Ammon's horn (tissue), 1 donor: Measurements from ENCODE around the gene PIRT.
"Not testable (repeated sequence)": the region's sequence is repeated elsewhere in the genome, so short reads cannot be mapped to it uniquely, and the experiment has no call there.

ENCODE experiments used
- DNase-seq: peaks from one replicate; pipeline ENCODE4 v3.0.0-alpha.2; 2016; ENCODE audit warnings: low spot score

PIRT gene

GRCh38 chr17:10837921-10838320, at the start of gene PIRT:
PIRT (minus strand) TSS chr17:10838087; CDS start chr17:10825645, 12,442 bp downstream.
- peak; percentile 18 for DNase-seq

GRCh38 chr17:10881959-10882358, 44.1 kb upstream of the PIRT start:
- no peak for DNase-seq

DNA sequence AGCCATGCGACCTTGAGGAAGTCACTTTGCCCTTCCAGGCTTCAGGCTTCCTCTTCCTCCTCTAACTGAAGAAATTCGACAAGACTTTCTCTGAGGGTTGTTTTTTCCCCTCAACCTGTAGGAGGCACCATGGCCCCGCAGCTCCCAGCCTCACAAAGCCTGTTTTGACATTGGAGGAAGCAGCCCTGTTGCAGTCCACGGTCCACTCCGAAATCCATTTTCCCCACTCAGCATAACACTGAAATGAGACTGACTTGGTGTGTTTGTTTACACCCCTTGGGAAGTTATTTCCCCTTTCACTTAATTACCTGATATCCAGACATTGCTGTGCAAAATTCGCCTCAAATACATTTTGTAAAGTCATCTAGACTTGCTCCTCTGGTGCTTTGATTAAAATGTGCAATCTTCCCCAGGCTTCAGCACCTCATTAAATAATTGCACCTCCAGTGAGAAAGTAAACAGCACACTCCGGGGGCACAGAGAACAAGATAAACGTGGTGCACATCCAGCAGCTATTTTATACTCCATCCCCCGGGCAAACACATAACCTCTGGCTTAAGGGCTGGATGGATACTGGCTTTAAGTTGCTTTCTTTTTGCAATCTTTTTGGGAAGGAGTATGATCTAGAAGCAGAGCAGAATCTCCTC, 41.4 kb upstream of the PIRT start:
- peak; percentile 75 for DNase-seq

DNA sequence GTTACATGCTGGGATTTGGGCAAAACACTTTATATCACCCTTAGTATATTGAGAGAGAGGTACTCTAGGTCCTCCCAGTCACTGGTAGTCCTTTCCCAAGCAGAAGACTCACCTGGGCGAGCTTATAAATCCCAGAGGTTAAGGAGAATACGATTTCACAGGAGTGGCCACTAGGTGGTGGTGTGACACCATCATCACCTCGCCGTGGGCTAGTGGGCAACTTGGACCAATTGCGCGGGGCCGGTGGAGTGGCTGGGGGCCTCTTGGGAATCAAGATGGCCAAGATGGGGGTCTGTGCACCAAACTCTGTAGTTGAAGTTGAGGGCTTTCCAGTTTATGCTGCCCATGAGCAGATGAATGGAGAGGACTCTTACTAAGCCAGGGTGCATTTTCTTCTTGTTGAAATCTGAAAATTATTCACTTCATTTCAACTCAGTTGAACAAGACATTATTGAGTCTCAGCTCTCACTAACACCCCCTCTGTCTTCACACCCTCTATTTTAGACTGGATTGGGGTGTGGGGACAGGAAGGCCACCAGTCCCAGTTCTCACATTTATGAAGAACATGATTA, 38.2 kb upstream of the PIRT start:
- DNase-seq, result peak; percentile 63

GRCh38 chr17:10875430-10875851, 37.6 kb upstream of the PIRT start:
- peak; percentile 35 for DNase-seq

DNA sequence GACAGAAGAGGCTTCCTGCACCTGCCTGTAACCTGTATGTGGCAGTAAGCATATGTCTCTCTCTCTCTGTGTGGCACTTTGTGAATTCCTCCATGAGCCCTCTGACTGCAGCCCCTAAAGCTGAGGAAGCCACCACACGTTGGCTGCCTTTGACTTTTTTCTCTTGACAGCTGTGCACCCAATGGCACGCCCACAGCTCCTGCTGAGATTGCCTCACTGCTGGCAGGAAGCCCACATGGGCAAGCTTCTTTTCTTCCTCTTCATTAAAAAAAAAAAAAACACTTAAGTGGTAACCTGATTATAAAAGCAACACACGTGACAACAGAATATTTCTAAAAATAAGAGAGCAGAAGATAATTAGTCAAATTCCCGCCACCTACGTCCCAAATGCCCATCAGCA, 34.0 kb upstream of the PIRT start:
- DNase-seq, result no peak

DNA sequence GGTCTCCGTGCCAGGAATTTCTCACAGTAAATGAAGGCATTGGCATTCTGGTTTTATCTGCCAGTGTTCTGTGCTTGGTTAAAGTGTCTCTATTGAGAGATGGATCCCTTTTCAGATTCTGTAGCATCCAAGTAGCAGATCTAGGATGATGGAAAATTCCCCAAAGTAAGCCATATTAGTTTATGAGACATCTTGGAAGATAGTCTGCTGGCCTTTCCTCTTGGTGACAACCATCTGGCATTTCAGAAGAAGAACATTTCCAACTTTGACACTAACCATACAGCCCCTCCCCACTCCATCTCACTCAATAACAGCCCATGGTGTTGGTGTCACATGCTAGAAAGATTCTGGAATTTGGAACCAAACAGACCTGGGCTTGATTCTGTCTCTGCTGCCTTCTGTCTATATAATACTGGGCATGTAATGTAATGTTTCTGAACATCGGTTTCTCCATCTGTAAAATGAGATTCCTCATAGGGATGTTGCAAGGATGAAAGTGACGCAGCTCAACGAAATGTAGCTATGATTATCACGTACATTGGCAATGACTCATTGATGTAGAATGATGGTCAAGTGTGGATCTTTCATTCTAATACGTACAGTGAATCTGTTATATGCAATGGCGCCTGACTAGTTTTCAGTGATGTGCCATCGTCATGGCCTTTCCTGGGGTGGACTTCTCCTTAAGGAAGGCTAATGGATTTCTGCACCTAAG, 32.6 kb upstream of the PIRT start:
- no peak for DNase-seq

DNA sequence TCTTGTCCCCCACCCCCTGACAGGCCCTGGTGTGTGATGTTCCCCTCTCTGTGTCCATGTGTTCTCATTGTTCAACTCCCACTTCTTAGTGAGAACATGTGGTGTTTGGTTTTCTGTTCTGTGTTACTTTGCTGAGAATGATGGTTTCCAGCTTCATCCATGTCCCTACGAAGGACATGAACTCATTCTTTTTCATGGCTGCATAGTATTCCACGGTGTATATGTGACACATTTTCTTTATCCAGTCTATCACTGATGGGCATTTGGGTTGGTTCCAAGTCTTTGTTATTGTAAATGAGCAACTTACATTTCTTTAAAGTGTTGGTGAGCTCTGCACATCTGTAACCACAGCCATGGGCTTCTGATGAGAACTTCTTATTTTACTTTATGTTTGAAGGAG, 30.9 kb upstream of the PIRT start:
- DNase-seq, result not testable (repeated sequence)

- no peak for DNase-seq
These were observed 21.2 kb upstream of the PIRT start for GRCh38 chr17:10859051-10859450.

- DNase-seq, result no peak
These were observed 20.1 kb upstream of the PIRT start for GRCh38 chr17:10857976-10858375.

- not testable (repeated sequence) for DNase-seq
These were observed 8.7 kb upstream of the PIRT start for GRCh38 chr17:10846636-10847035.

DNA sequence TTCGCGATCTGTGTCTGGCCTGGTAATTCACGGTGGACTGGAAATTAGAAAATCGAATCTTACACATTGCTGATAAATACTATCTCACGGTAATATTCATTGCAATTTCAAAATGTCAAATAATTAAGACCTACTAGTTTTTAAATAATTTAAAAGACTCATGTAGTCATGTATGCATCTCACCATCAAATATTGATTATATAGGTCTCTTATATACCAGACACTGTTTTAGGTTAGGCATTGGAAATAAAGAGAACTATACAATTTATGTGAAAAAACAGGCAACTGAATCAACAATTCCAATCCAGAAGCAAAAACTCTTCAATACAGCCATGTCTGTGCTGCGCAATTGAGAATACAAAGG, 7.5 kb upstream of the PIRT start:
- DNase-seq, result no peak

- DNase-seq, result peak; percentile 91
These were observed 6.9 kb upstream of the PIRT start for GRCh38 chr17:10844621-10845387.

DNA sequence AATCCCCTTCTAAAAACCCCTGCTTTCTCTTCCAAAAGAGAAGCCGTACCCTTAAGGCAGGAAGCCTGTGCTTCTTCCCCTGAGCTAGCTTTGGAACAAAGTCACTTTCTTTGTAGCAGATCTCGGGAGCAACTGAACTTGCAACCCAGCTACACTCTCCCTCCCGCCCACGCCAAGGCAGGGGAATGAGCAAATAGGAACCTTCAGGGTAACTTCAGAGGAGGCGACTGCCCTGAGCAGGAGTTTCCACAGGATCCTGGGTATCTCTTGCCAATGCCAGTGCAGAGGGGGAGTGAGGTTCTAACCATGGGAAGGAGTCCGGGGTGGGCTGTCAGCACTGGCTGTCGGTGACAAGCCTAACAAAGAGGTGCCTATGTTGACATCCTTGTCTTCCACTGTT, 5.9 kb upstream of the PIRT start:
- DNase-seq, result peak; percentile 10

GRCh38 chr17:10842658-10843057, 4.8 kb upstream of the PIRT start:
- DNase-seq, result peak; percentile 80

DNA sequence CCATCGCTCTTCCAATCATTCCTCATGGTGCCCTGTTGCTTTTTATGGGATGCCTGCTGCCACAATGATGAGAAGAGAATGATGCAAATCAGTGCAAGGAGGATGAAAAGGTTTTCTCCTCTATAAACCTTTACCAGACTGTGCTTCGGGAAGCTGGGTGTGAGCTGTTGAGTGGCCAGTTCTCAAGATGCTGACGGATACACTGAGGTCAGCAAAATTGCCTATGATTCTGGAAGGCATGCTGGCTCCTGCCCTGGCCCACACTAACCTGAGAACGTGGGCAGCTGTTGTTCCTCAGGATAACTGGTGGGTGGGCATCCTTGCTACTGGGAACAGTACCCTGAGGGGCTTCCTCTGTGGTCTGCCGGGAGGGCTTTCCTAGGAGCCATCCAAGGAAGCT, 795 bp upstream of the PIRT start:
- no peak for DNase-seq

DNA sequence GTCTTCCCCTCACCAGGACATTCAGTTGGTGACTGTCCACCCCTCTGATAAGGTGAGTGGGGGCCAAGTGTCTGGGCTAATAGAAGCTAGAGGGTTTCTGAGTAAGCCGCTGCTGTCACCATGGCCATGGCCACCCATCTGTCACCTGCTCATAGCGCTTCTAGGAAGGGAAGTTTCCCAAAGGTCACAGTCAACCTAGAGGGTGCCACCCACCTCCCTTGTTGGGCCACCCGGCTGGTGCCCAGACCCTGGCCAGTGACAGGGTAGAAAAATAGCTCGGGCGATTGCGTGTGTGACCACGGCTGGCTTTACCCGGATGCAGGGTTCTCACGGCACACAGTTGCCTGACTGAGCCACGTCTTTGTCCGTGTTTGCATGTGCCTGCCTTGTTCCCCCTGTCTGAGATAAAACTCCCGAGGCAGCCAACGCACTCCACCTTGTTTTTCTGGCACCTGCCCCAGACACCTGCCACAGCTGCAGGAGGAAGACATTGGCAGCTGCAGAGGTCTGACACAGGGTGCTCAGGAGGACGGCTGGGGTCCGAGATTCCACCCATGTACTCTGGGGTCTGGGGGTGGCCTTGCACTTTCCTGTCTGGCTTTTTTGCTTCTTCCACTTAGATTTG, 809 bp downstream of the PIRT start:
- DNase-seq, result no peak

- no peak for DNase-seq
These were observed 1.7 kb downstream of the PIRT start for GRCh38 chr17:10836145-10836544.

- DNase-seq, result no peak
These were observed 6.2 kb downstream of the PIRT start for GRCh38 chr17:10831696-10832095.

DNA sequence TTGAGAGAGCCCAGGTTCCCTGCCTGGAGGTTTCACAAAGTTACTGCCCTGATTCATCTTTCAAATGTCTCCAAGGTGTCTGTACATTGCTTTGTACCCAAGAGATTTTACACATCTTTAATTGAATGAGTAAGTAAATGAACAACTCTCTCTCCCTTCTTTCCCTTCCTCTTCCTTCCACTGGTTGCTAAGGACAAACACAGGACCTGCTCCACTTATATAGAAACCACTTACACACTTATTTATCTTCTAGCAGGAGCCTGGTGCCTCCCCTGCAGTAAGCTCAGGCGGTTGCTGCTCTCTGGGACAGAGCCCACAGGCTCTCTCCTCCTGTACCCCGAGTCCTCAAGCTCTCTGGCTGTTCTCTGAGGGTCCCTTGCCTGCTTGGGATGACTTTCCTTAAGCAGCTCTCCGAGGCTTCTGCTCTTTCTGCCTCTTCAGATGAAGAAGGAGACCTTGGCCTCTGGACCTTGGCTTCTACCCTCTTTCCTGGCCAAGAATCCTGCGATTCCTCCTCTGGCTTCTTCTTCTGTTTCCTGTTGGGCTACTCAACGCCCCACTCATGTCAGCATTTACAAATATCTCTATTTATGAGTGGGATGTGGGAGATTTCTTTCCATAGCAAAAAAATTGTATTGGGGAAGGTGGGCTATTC, 9.9 kb downstream of the PIRT start:
- no peak for DNase-seq

- no peak for DNase-seq
These were observed 13.0 kb downstream of the PIRT start for GRCh38 chr17:10824874-10825273.

DNA sequence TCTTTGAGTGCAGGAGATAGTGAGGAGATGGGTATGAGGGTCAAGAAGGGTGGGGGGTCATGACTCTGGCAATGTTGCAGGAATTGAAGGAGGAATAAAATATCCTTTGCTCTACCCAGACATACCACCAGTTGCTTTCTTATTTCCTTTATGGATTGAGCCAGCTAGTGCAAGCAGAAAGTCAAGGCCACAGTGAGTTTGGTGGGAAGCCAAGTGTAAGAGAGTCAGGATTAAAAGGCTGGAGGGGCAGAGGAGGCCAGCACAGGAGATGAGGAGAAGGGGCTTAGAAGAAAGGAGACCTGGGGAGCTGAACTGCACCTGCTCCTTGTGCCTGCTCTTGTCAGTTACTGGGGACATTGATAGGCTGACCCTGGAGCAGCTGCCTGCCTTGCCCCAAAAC, 16.1 kb downstream of the PIRT start:
- no peak for DNase-seq
